Measurements from ENCODE around the gene GPR146. TPM values are rescaled to one million over a fixed set of nuclear protein-coding genes. Genes with fewer than 3 reads are reported as not detected.

Gene GPR146
- polyA plus RNA-seq, 1 experiment: 0.69 TPM

DNA sequence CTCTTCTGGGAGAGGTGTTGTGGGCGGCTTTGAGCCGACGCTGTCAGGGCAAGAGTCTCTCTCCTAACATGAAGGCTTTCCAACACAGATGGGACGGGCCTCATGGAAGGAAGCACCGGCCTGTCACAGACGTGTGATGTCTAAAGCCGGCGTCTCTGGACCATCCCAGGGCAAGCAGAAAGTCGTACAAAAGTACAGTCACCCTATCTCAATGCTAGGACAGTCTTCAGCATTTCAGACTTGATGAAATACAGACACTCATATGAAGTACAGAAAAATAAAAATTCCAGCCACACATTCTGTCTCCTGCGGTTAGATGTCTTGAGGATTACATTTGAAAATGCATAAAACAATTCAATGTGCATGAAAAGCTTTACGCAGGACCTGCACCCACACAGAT is 30.8 kb upstream of the GPR146 start:
- H3K27ac ChIP-seq (ENCODE audit: low read depth, low read length): no peak overlapping the region
- CTCF ChIA-PET: interaction anchor here (0.6 to 1.4 kb wide), 2 partner anchors 21 to 76 kb away, joined by 3 to 4 read pairs; no protein-coding TSS in a partner anchor
- no peak overlapping the region for H3K4me3 ChIP-seq (ENCODE audit: low read depth, low read length)
- TF ChIP-seq CTCF (IDR thresholded peaks at IDR 0.05; ENCODE audit: low read depth, low read length): no peak
- POLR2A ChIA-PET: no interaction called here
- DNase-seq (ENCODE audit: low read depth, low spot score): no peak
- H3K27me3 ChIP-seq (ENCODE audit: control insufficient read depth, insufficient read depth, low read length): no peaks in the 10 kb centered on the region
- H3K9me3 ChIP-seq (ENCODE audit: control insufficient read depth, insufficient read depth, low read length): peaks cover 17% of the 10 kb centered on the region; the same call in 1 of the 2 replicates

GRCh38 chr7:1014681-1015080 is 29.7 kb upstream of the GPR146 start:
- H3K27ac ChIP-seq (ENCODE audit: low read depth, low read length): no peak overlapping the region
- no peak for TF ChIP-seq CTCF (IDR thresholded peaks at IDR 0.05; ENCODE audit: low read depth, low read length)
- peaks cover 10% of the 10 kb centered on the region; the same call in 1 of the 2 replicates for H3K9me3 ChIP-seq (ENCODE audit: control insufficient read depth, insufficient read depth, low read length)
- no peaks in the 10 kb centered on the region for H3K27me3 ChIP-seq (ENCODE audit: control insufficient read depth, insufficient read depth, low read length)
- CTCF ChIA-PET: no interaction called here
- no peak for DNase-seq (ENCODE audit: low read depth, low spot score)
- POLR2A ChIA-PET: no interaction called here
- no peak overlapping the region for H3K4me3 ChIP-seq (ENCODE audit: low read depth, low read length)

DNA sequence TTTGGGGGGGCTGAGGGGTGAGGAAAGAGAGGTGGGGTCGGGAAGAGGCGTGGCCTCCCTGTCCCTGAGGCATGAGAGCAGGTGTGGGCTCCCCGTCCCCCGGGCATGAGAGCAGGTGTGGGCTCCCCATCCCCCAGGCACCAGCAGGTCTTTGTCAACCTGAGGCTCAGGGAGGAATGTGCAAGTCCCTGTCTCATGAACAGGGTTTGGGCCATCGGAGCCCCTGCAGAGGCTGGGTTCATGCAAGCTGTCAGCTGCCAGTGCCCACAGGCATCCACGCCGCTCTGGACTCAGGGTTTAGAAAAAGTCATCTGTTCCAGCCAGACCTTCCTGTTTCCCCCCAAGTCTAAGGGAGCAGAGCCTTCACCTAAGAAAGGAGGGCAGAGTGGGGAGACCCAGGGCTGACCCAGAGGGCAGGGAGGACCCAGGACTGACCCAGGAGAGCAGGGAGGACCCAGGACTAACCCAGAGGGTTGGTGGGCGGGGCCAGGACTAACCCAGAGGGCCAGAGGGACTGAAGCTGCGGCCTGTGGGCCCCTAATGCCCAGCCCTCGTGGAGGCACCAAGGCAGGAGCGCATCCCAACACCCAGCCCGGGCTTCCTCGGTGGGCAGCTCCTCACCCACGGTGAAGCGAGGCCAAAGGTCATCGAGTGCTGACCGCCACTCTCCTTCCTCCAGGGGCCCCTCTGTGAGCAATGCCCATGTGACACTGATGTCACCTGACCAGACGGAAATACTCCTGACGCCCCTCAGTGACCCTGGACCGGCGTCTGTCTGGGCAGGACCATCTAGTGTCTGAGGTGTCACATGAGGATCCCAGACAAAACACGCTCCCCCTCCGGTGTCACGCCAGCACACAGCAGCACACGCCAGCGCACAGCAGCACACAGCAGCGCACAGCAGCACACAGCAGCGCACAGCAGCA is 28.9 kb upstream of the GPR146 start:
- no peaks in the 10 kb centered on the region for H3K27me3 ChIP-seq (ENCODE audit: control insufficient read depth, insufficient read depth, low read length)
- H3K27ac ChIP-seq (ENCODE audit: low read depth, low read length): no peak overlapping the region
- DNase-seq (ENCODE audit: low read depth, low spot score): no peak
- POLR2A ChIA-PET: no interaction called here
- CTCF ChIA-PET: no interaction called here
- no peak for TF ChIP-seq CTCF (IDR thresholded peaks at IDR 0.05; ENCODE audit: low read depth, low read length)
- H3K4me3 ChIP-seq (ENCODE audit: low read depth, low read length): no peak overlapping the region
- peaks cover 18% of the 10 kb centered on the region; the same call in 1 of the 2 replicates for H3K9me3 ChIP-seq (ENCODE audit: control insufficient read depth, insufficient read depth, low read length)

- H3K27ac ChIP-seq (ENCODE audit: low read depth, low read length): no peak overlapping the region
- ChIA-PET POLR2A (no interaction called here), CTCF (no interaction called here)
- no peak overlapping the region for H3K4me3 ChIP-seq (ENCODE audit: low read depth, low read length)
- no peak for TF ChIP-seq CTCF (IDR thresholded peaks at IDR 0.05; ENCODE audit: low read depth, low read length)
- no peak for DNase-seq (ENCODE audit: low read depth, low spot score)
- peaks cover 32% of the 10 kb centered on the region for H3K9me3 ChIP-seq (ENCODE audit: control insufficient read depth, insufficient read depth, low read length)
- H3K27me3 ChIP-seq (ENCODE audit: control insufficient read depth, insufficient read depth, low read length): no peaks in the 10 kb centered on the region
These were observed 27.5 kb upstream of the GPR146 start for GRCh38 chr7:1016577-1017531.
